Endothelial cell of umbilical vein (primary cell): ENCODE results near the gene HOXC11. TPM values are rescaled to one million over a fixed set of nuclear protein-coding genes. Genes with fewer than 3 reads are reported as not detected.

Experiments
- BruUV-seq: library from RNA; stranded (reverse); fragments of 400-500 nt; replicated peaks from 2 replicates; lab custom pipeline; 2021; lab: Mats Ljungman, UMichigan
- CTCF ChIA-PET: fragments of 300-600, 350-600 bp; sonication (Branson Sonifier 250); formaldehyde crosslinking; loops from one replicate; lab custom pipeline; 2021; ENCODE audit warnings: antibody characterized with exemption, inconsistent platforms; lab: Charles Lee
- POLR2A ChIA-PET: fragments of 300-600, 350-600 bp; sonication (Branson Sonifier 250); formaldehyde crosslinking; loops from one replicate; lab custom pipeline; 2021; ENCODE audit warnings: antibody characterized with exemption, inconsistent platforms; lab: Charles Lee
- DNase-seq: peaks from one replicate; pipeline ENCODE4 v3.0.0-alpha.2; 2011; ENCODE audit warnings: low read depth, low spot score
- FAIRE-seq: peaks from 2 replicates; lab custom pipeline; 2011; peaks lifted over from hg19 to GRCh38; lab: Jason Lieb, UNC
- H2AFZ ChIP-seq: 2 replicates; pipeline ENCODE4 v1.6.0; 2012; ENCODE audit warnings: low read depth, low read length, control low read depth, inconsistent platforms
- H3K27ac ChIP-seq: 2 replicates; pipeline ENCODE4 v1.5.1; 2011; ENCODE audit warnings: low read depth, mild to moderate bottlenecking, control low read depth, low read length, moderate library complexity; ENCODE audit not compliant: insufficient read depth
- H3K27me3 ChIP-seq, 2 experiments: 2 replicates each; pipeline versions ENCODE4 v1.6.0 to v1.6.1; 2011; ENCODE audit warnings: low read length in 2 of 2, mixed read lengths in 1 of 2; ENCODE audit not compliant: control insufficient read depth in 2 of 2, insufficient read depth in 2 of 2
- H3K36me3 ChIP-seq, 2 experiments: 2 replicates in 1 of 2; 3 replicates in 1 of 2; pipeline ENCODE4 v1.5.1; 2011; ENCODE audit warnings: low read length in 2 of 2, mild to moderate bottlenecking in 1 of 2, moderate library complexity in 1 of 2; ENCODE audit not compliant: control insufficient read depth in 2 of 2, insufficient read depth in 2 of 2; ENCODE audit errors: extremely low read depth in 1 of 2
- H3K4me1 ChIP-seq: 3 replicates; pipeline ENCODE4 v1.5.1; 2011; ENCODE audit warnings: mild to moderate bottlenecking, low read length; ENCODE audit not compliant: control insufficient read depth, insufficient read depth; ENCODE audit errors: extremely low read depth
- H3K4me2 ChIP-seq: 2 replicates; pipeline ENCODE4 v1.6.1; 2011; ENCODE audit warnings: low read length, control low read depth, mixed read lengths; ENCODE audit not compliant: insufficient read depth
- H3K4me3 ChIP-seq, 3 experiments: fragments of 200-600 bp in 1 of 3; sonication (generic), shearing (Covaris generic) in 1 of 3; replicated peaks in 1 of 3; 2 replicates each; pipeline ENCODE4 v1.5.1; 2011 to 2016; ENCODE audit warnings: control low read depth in 3 of 3, low read length in 3 of 3, mild to moderate bottlenecking in 2 of 3, inconsistent platforms in 1 of 3, low read depth in 1 of 3, moderate library complexity in 1 of 3; ENCODE audit not compliant: insufficient read depth in 1 of 3
- H3K79me2 ChIP-seq: 2 replicates; pipeline ENCODE4 v1.6.0; 2012; ENCODE audit warnings: low read length, inconsistent platforms; ENCODE audit not compliant: control insufficient read depth, insufficient read depth
- H3K9ac ChIP-seq: replicated peaks from 2 replicates; pipeline ENCODE3; 2011; ENCODE audit warnings: low read length, control low read depth; ENCODE audit not compliant: insufficient read depth; ENCODE audit errors: extremely low read depth
- H3K9me1 ChIP-seq: replicated peaks from 3 replicates; pipeline ENCODE4 v1.6.0; 2011; ENCODE audit warnings: mild to moderate bottlenecking, low read length; ENCODE audit not compliant: control insufficient read depth, insufficient read depth; ENCODE audit errors: extremely low read depth
- H3K9me3 ChIP-seq: replicated peaks from 2 replicates; pipeline ENCODE4 v1.5.1; 2012; ENCODE audit warnings: low read length, inconsistent platforms; ENCODE audit not compliant: control insufficient read depth, insufficient read depth
- H4K20me1 ChIP-seq: replicated peaks from 2 replicates; pipeline ENCODE3; 2011; ENCODE audit warnings: mild to moderate bottlenecking, low read length; ENCODE audit not compliant: control insufficient read depth, insufficient read depth; ENCODE audit errors: extremely low read depth
- EZH2 ChIP-seq: IDR thresholded peaks from 2 replicates; pipeline ENCODE4 v1.6.1; 2012; ENCODE audit warnings: borderline replicate concordance, low read depth, mild to moderate bottlenecking, moderate library complexity, low read length, inconsistent platforms; ENCODE audit not compliant: severe bottlenecking
- dilution Hi-C: fragments of 300-500 bp; cut with MboI; formaldehyde crosslinking; loops from one replicate; pipeline ENCODE4 v1.15.0; 2019; ENCODE audit warnings: low sequenced_read_pairs; ENCODE audit not compliant: extremely low pct_ligation_motif_present
- intact Hi-C: fragments of 100-400 bp; cut with micrococcal nuclease; formaldehyde crosslinking; loops from one replicate; pipeline ENCODE4 v1.10.0; 2022
- polyA plus RNA-seq, 4 experiments: library from polyadenylated mRNA; depleted of rRNA in 3 of 4; stranded (reverse) in 3 of 4; unstranded in 1 of 4; fragments of >200 nt; gene quantifications; 2 replicates each; pipeline versions ENCODE4 v1.2.1 to v1.2.3, GENCODE V29; 2011 to 2012; ENCODE audit warnings: missing spikeins in 1 of 4
- total RNA-seq: library from RNA; stranded (reverse); gene quantifications from 2 replicates; pipeline ENCODE4 v1.2.3, GENCODE V29; 2021
- TF ChIP-seq, protein P1 (sequence below), 2 donors: IDR thresholded peaks; 1 replicate in 1 of 2; 2 replicates in 1 of 2; pipeline ENCODE4 v1.5.1; 2011; ENCODE audit warnings: low read length in 2 of 2, mild to moderate bottlenecking in 2 of 2, moderate library complexity in 2 of 2, control low read depth in 1 of 2, inconsistent platforms in 1 of 2, low read depth in 1 of 2; ENCODE audit not compliant: insufficient read depth in 1 of 2; ENCODE audit errors: extremely low read depth in 1 of 2

The HOXC11 gene
- total and polyA plus RNA-seq, 2 donors (not counting 3 experiments of a cell fraction or from before 2014, with no cell fraction given) = not detected

DNA sequence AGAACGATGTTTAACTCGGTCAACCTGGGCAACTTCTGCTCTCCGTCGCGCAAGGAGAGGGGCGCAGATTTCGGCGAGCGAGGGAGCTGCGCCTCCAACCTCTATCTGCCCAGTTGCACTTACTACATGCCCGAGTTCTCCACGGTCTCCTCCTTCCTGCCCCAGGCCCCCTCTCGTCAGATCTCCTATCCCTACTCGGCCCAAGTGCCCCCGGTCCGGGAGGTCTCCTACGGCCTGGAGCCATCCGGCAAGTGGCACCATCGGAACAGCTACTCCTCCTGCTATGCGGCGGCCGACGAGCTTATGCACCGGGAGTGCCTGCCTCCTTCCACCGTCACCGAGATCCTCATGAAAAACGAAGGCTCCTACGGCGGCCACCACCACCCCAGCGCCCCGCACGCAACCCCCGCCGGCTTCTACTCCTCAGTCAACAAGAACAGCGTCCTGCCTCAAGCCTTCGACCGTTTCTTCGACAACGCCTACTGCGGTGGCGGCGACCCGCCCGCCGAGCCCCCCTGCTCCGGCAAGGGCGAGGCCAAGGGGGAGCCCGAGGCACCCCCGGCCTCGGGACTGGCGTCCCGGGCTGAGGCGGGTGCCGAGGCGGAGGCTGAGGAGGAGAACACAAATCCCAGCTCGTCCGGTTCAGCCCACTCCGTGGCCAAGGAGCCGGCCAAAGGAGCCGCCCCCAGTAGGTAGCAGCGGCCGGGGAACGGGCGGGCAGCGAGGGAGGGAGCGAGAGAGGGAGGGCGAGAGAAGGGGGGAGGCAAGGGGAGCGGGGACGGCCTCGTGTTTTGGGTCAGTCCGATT, 513 bp downstream of the HOXC11 start:
- Histone ChIP-seq H3K27ac (no peak overlapping the region), H3K36me3 (no peaks in the 10 kb centered on the region), H3K9me3 (no peaks in the 10 kb centered on the region), H3K79me2 (no peaks in the 10 kb centered on the region), H3K4me3 (no peak overlapping the region), H3K9ac (no peak overlapping the region), H3K27me3 (peaks cover 88 to 98% of the 10 kb centered on the region in 2 experiments), H3K4me1 (no peaks in the 10 kb centered on the region), H3K9me1 (no peaks in the 10 kb centered on the region), H2AFZ (no peak overlapping the region), H3K4me2 (no peak overlapping the region), H4K20me1 (no peaks in the 10 kb centered on the region)
- BruUV-seq = no TSS peak
- ChIA-PET CTCF (interaction anchor here (0.6 to 1.1 kb wide), 2 partner anchors 15 to 232 kb away, joined by 4 read pairs; no protein-coding TSS in a partner anchor), POLR2A (no interaction called here)
- peak; percentile 90 for TF ChIP-seq EZH2
- TF ChIP-seq, protein P1, sequence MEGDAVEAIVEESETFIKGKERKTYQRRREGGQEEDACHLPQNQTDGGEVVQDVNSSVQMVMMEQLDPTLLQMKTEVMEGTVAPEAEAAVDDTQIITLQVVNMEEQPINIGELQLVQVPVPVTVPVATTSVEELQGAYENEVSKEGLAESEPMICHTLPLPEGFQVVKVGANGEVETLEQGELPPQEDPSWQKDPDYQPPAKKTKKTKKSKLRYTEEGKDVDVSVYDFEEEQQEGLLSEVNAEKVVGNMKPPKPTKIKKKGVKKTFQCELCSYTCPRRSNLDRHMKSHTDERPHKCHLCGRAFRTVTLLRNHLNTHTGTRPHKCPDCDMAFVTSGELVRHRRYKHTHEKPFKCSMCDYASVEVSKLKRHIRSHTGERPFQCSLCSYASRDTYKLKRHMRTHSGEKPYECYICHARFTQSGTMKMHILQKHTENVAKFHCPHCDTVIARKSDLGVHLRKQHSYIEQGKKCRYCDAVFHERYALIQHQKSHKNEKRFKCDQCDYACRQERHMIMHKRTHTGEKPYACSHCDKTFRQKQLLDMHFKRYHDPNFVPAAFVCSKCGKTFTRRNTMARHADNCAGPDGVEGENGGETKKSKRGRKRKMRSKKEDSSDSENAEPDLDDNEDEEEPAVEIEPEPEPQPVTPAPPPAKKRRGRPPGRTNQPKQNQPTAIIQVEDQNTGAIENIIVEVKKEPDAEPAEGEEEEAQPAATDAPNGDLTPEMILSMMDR (IDR thresholded peaks at IDR 0.05; ENCODE audit: extremely low read depth in 1 of 2, insufficient read depth in 1 of 2, low read depth in 1 of 2, low read length in 2 of 2) = no peak
- intact Hi-C loops (no loop called here), dilution Hi-C loops (no loop called here)
- DNase-seq = no peak
- FAIRE-seq = no peak
